ENCODE results near the gene CELF2. TPM values are rescaled to one million over a fixed set of nuclear protein-coding genes. Genes with fewer than 3 reads are reported as not detected.

CELF2 gene
- total RNA-seq, 1 donor from 2014 or later, result 29.3 TPM

DNA sequence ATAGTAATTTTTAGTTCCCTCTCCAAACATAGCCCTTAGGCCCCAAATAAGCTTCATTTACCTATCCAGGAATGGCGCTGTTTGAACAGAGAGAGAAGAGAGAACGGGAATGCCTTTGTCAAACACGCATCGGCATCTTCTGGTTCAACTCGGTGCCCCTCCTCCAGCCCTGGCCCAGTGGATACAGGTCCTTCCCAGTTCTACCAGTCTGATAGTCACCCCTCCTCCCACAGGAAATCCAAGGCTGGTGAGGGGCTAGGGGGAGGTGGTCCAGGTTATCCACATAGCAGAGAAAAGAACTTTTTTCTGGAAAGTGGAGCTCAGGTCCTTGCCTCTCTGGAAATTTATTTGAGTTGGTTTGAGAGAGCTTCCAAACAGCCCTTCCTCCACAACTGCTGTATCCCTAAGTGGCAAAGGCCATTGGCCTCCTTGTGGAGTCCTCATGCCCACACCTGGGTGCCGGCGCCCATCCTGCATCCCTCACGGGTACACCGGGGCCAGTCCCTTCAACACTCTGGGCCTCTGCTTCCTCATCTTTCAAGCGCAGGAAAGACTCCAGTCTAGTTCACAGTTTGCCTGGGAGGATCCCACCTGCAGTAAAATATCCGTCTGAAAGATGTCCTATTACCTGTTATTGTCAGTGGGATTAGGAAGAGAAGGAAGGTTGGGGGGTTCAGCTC lies 287.4 kb downstream of the CELF2 start:
- no peak for DNase-seq

DNA sequence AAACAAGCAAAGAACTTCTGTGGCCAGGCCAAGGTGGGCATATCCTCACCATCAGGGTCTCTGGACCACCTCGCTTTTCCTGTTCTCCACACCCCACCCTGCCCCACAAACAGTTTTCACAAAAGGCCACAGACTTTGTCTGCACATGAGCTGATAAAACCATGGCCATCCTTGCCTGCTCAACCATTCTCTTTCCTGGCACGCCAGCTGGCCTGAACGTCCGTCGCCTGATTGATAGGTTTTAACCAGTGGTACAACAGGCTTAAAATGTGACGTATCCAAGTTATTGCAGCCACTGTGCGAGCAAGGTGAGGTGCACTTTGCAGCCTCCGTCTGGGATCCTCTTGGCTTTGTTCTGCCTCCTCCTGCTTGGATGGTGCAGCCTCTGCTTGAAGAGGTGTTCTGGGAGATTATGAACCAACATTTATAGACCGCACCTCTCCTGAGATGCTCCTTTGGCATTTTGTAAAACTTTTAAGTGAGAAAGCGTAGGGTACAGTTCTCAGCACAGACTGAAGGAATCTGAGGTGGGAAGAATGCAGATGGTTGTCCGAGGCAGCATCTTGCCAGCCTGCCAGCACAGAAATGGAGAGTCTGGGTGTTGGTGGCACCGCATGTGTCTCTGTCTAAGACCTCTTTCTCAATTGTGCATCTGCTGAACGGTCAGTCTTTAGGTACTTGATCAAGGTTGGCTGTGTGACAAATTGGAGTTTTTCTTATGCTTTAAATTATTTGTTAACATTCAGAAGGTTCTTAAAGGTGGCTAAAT lies 288.3 kb downstream of the CELF2 start:
- no peak for DNase-seq

DNA sequence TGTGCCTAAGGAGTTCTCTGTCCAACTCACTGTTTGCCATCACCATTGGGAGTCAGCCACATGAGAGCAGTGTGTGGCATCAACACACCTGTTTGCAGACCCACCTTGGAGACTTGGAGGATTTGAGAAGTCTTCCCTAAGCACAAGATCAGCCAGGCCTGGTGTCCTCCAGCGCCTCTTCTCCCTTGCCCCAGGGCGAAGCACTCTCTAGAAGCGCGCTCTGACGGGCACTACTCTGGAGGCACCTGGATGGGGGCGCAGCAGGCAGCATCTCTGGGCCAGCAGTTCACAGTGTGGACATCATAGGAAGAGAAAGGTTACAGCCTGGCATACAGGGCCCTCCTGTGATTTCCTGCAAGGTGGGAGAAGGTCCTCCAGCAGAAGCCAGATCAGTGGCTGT lies 289.3 kb downstream of the CELF2 start:
- DNase-seq, result no peak

- DNase-seq, result no peak
Measured at GRCh38 chr10:11307937-11308336, 290.3 kb downstream of the CELF2 start.

GRCh38 chr10:11311027-11311426 lies 293.4 kb downstream of the CELF2 start:
- no peak for DNase-seq

- DNase-seq, result no peak
Measured at GRCh38 chr10:11313463-11313862, 295.8 kb downstream of the CELF2 start.

GRCh38 chr10:11317936-11318670 lies 300.4 kb downstream of the CELF2 start:
- no peak for DNase-seq

GRCh38 chr10:11318826-11319598 lies 301.3 kb downstream of the CELF2 start:
- no peak for DNase-seq

GRCh38 chr10:11319990-11320602 lies 302.4 kb downstream of the CELF2 start:
- no peak for DNase-seq

- no peak for DNase-seq
Measured at GRCh38 chr10:11320809-11321520, 303.3 kb downstream of the CELF2 start.

GRCh38 chr10:11322698-11323097 lies 305.0 kb downstream of the CELF2 start:
- no peak for DNase-seq

- no peak for DNase-seq
Measured at GRCh38 chr10:11324761-11325321, 307.2 kb downstream of the CELF2 start.

DNA sequence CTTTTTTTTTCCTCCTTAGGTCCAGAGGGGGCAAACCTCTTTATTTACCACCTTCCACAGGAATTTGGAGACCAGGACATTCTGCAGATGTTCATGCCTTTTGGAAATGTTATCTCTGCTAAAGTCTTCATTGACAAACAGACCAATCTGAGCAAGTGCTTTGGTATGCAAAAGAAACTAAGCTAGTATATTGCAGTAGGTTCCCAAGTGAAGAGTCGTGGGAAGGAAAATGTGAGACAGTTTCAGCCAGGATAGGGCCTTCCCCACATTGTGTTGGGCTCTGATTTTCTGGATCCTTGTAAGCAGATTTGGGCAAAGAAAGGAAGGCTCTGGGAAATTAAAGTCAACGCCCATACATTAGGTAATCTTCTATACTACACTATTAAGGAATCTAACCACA lies 308.1 kb downstream of the CELF2 start:
- DNase-seq, result no peak

DNA sequence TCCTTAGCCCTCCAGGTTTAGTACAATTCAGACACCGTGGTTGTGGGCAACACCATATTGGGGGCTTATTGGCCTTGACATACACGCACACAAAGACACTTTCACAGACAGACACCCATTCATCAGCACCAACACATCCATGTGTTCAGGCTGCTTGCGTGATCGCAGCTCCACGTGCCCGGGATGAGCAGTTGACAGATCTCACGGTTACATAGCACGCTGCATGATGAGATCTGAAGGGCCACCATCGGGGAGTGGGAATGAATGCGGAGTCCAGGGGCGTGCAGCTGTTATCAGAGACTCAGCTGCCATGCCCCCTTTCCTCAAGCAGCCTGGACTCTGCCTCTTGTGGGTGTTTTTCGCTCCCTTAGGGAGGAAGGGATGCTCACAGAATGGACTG lies 308.6 kb downstream of the CELF2 start:
- DNase-seq, result no peak

GRCh38 chr10:11326913-11327616 lies 309.4 kb downstream of the CELF2 start:
- no peak for DNase-seq

DNA sequence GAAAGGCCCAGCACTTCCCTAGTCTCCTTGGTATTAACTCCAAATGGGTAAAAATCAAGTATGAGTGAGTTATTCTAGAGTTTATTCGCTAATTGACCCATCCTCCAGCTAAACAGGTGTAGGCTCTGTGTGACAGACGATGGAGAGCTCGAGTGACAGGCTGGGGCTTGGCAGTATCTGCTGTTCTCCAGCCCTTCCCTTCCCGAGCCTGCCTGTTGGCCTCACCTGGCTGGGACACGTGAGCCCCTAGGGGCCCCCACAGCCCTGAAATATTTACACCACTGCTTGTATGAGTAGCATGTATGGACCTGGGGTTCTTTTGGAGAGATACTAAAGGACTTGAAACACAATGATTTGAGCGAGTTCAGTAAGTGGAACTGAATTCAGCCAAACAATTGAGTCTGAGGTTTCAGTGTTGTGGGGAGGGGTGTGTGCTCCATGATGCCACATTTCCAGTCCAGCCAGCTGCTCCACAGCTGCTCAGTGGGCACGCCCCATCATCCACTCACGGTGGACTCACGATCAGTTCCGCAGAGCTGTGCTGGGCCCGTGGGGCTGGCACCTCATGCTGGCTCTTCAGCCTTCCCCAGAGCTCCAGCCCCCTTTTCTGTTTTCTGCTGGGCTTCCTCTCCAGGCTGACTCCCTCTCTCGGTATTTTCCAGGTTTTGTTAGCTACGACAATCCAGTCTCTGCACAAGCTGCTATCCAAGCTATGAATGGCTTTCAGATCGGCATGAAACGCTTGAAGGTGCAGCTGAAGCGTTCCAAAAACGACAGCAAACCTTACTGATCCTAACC lies 310.8 kb downstream of the CELF2 start:
- DNase-seq, result peak; percentile 66

DNA sequence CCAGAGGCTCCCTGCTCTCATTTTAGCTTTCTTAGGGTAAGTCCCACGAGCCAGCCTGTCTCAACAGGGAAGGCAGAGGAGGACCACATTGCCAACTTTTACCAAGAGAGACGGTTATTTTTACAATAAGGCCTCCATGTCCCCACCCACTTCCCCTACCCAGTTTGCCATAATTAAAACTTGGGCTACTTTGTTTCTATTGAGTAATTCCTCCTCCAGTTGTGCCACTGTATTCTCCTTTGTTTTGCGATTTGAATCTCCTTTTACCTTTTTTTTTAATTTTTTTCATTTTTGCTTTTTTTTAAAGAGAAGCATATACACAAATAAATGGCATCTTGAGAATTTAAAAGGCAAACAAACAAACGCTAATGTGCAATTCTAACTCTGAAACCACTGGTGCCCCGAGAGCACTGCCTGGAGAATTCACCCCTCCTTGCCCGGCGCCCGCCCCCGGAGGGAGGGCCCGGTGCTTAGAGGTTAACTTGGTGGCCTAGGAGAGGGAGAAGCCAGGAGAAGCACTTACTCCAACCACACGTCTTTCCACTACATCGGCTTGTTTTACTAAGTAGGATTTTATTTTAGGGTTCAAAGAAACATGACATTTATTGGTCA lies 311.5 kb downstream of the CELF2 start:
- peak; percentile 43 for DNase-seq

DNA sequence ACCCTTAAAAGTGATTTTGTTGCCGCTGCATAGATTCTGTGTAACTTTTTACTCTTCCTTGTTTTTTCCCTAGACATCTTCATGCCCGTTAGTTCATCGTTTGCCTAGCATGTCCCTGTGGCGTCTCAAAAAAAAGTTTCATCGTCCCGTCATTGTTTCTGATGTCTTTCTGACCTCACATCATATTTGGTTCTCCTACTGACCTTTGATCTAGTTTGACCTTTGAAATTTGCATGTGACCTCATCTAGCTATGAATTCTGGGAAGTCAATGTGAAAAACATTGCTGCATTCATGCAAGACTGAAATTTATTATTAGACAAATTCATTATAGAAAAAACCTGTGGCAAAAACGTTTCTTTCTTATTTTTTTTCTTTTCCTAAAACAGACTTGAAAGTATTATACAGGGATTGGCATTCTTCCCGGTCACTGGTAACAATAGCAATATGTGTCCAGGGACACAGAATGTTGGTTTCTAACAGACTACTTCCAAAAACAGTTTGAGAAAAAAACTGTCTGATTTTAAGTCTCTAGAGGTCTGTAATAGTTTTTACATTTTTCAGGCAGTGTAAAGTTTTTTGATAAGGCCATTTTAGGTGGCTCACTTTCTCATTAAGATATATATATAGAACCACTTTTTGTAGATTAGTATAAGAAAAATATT lies 312.8 kb downstream of the CELF2 start:
- DNase-seq, result peak; percentile 77
